HG03457 (cell line): ENCODE results near the gene CDH22.

Experiments used
- ATAC-seq: cut with Tn5 transposase; IDR thresholded peaks from one replicate; pipeline ENCODE4 v1.9.1; 2021; ENCODE audit warnings: moderate number of reproducible peaks; ENCODE audit not compliant: unreplicated experiment

The CDH22 gene

DNA sequence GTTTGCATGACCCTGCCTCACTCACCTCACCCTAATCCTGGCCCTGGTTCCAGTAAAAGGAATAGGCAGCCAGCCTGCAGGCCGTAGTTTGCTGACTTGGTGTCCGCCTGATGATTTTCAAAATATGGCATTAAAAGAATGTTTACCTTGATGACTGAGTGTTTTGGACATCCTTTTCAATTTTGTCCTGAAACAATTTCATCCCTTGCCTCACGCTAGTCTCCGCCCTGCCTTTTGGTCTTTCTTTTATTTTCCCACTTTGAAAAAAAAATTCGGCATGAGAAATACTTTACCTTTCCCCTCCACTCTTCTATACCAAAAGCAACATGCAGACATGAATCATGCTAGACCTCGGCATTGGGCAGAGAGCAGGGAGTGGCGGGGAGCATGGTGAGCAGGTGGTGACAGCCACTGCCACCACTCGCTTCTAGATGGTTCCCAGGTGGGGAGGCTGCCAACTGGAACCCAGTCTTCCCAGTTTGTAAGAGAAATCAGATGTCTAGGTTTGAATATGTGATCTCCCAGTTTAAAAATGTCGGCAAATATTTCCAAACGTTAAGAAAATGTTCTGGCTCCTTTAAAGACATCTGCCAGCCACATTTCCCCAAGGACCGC lies 180.8 kb downstream of the CDH22 start:
- ATAC-seq: no peak

DNA sequence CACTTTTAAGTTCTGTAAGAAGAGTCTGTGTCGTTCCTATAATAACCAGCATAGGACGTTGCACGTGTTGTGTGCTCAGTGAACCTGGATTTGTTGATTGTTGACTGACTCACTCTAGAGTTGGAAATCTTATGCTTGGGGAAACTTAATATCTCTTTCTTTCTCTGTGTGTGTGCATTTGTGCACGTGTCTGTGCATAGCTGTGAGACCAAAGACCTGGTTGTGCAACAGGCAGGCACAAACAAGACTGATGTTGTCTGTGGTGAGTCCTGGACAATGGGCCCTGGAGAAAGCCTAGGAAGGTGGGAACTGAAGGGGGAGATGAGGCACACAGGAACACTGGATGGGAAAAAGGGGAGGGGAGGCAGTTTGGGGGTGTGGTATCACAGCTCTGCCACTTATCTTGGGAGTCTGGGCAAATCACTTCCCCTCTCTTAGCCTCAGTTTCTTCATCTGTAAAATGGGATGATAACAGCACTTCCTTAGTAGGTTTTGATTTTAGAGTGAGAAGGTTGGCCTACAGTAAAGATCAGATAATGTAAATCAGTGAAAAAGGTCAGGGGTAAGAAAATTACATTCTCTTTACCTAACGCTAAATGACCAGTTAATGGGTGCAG lies 181.8 kb downstream of the CDH22 start:
- no peak for ATAC-seq
